ELF-1 (cell line): ENCODE data around the gene ATP6V0C.
"Not testable (repeated sequence)": the region's sequence is repeated elsewhere in the genome, so short reads cannot be mapped to it uniquely, and the experiment has no call there.

Experiments
- DNase-seq: peaks from one replicate; pipeline ENCODE4 v3.0.0-alpha.2; 2016; ENCODE audit warnings: low read depth, low spot score

The ATP6V0C gene

DNA sequence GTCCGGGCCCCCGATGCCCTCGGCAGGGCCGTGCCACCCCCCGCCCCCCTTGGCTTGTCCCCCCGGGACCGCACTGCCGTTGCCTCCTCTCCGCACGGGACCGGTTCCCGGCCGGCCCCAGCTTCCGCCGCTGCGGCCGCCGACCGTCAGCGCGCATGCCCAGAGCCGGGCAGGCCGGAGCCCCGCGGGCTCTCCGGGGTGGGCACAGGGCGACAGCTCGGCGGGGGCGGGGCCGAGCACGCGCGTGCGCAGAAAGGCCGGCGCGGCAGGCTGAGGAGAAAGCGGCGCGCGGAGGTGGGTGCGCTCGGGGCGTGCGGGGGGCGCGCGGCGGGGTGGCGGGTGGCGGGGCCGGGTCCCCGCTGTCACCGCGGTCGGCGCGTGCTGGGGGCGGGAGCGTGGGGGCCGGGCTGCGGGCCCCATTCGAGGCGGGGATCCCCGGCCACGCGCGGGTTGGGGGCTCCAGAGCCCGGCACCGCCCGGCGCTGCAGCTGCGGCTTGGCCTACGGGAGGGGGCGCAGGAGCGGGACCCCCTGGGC lies 38.8 kb upstream of the ATP6V0C start, which contains the start of gene TBC1D24:
TBC1D24 (plus strand) TSS at position 251 of the 536 bp plus-strand sequence. CDS start 21,022 bp downstream, outside the sequence.
- DNase-seq, result peak; percentile 83

DNA sequence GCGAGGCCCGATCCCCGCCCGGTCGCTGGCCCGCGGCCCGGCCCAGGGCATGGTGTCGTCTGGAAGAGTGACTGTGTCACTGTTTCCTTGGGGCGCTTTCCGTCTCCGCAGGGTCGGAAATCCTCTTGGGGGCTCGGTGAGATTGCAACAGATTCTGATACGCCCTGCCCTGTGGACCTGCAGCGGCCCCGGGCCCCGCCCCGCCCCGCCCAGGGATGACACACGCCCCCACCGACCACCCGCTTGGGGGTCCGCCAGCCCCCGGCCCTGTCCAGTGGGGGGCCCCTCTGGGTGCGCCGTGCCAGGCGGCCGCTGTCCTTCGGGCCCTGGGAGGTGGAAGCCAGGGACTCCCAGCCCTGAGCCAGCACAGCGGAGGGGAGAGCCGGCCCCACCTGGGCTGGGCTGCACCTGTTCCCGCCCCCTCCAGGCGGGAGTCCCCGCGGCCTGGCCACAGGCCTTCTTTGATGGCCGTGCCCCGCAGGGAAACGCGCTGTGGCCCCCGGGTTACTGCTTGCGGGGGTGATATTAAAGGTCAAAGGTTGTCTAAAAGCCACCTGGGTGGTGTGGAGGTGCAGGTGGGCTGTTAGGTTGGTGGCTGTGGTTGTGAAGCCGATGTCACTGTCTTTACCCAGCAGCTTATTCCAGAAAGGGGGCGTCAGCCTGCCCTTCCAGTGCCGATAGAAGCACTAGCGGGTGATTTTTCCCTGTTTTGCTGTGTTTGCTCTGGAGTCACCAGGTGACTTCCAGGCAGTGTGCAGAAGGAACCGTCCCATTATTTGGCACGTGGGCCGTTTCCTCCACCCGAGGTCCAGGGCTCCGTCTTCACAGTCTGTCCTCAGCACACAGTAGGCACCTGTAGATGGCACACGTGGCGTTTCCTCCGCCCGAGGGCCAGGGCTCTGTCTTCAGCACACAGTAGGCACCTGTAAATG lies 38.1 kb upstream of the ATP6V0C start:
- DNase-seq, result peak; percentile 27

DNA sequence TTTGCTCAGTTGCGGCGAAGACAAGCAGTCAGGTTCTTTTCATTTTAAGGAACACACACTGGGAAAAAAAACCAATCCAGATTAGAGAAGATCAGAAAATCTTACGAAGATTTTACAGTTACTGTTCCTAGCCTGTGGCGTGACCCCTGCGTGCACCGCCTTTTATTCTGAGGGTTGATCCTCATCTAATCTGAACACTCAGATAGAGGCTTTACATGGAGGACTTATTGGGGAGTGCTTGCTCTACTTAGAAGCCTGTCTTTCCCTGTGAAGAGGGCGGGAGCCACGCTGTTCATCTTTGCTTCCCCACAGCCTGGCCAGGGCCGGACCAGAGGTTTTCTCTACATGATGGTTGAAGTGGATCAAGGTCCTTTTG lies 37.4 kb upstream of the ATP6V0C start:
- no peak for DNase-seq

DNA sequence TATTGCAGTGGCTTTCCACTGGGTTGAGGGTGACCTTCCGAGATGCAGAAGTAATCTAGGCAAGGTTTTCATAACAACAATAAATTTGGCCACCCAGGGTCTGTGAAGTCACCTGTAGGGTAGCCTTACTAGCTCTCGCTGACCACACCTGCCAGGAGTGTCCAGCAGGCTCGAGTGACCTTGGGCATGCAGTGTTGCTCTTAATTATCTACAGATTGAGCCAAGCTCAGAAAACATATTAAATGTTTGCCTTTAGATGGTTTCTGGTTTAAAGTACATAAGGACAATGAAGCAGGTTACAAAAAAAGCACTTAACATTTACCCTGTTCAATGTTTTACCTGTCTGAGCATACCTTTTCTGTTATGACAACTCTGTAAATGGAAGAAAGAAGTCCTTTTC lies 37.0 kb upstream of the ATP6V0C start:
- no peak for DNase-seq

DNA sequence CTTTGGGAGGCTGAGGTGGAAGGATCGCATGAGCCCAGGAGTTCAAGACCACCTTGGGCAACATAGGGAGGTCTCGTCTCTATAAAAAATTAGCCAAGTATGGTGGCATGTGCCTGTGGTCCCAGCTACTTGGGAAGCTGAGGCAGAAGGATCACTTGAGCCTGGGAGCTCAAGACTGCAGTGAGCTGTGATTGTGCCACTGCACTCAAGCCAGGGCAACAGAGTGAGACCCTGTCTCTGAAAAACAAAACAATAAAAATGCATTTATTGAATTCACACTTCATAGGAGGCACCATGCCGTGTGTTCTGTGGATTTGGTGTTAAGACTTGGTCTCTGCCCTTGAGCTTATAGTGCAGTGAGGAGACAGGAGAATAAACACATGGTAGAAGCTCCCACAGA lies 36.4 kb upstream of the ATP6V0C start:
- DNase-seq, result no peak

DNA sequence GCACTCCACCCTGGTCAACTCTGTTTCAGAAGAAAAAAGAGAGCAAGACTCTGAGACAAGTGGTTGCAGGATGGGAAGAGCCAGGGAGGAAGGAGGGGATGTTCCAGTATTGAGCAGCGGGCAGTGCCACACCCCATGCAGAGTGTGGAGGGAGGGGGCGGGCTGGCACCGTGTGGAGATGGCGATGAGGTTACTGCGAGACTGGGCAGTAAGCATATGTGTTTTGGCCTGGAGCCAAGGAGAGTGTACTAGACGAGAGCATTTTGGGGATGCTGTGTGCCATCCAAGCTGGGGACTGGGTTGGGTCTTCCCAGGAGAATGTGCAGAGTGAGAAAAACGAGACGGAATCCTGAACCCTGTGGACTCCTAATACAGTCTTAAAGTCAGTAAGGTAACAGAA lies 35.5 kb upstream of the ATP6V0C start:
- DNase-seq, result no peak

DNA sequence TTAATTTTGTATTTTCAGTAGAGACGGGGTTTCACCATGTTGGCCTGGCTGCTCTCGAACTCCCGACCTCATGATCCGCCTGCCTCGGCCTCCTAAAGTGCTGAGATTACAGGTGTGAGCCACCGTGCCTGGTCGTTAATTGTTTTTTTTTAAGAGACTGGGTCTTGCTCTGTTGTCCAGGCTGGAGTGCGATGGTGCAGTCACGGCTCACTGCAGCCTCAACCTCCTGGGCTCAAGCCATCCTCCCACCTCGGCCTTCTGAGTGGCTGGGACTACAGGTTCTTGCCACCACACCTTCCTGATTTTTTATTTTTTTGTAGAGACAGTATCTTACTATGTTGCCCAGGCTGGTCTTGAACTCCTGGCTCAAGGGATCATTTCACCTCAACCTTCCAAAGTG lies 33.8 kb upstream of the ATP6V0C start:
- DNase-seq, result not testable (repeated sequence)

DNA sequence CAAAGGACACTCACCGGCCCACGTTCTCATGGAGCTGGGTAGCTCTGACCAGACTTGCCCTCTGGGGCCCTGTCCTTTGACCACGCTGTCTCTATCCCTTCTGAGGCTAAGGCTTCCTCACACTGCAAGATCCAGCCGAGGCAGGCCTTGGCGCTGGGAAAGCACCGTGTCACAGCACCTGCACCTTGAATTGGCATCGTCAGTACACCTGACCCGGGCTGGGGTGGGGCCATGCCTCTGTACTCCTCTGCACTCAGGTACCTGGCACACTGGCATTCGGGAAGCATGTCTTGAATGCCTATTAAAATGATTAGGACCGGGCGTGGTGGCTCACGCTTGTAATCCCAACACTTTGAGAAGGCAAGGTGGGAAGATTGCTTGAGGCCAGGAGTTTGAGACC lies 32.8 kb upstream of the ATP6V0C start:
- no peak for DNase-seq

DNA sequence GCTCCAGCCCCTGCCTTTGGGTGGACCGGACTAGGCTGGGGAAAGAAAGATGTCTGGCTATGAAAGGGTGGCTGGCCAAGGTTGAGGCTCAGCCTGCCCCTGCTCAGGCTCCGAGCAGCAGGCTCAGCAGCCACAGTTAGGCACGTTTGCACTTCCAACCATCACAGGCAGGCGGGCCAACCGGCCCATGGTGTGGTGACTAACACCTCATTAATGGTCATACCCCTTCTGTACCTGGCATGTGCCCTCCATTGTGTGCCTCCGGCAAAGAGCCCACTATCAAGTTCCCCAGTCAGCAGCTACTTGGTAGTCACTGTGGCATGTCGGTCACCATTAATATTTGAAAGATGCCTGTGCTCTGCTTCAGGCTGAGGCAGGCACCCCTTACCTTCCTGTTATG lies 32.1 kb upstream of the ATP6V0C start:
- DNase-seq, result no peak

DNA sequence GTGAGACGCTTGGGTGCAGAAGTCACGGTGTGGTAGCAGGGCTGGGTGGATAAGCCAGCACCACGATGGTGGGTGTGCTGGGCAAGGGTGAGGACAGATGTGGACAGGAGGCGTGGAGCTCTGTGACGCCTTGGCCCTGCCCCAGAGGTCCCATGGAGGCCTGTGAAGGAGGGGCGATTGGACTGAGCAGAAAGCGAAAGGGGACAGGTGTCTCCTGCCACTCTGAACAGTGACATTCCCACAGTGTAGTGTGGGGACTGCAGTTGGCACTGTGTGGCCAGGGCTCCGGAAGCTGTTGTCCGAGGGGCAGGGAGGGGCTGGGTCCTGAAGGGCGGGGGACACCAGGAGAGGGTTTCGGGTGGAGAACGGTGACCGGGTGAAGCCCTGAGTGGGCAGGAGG lies 31.5 kb upstream of the ATP6V0C start:
- DNase-seq, result no peak

DNA sequence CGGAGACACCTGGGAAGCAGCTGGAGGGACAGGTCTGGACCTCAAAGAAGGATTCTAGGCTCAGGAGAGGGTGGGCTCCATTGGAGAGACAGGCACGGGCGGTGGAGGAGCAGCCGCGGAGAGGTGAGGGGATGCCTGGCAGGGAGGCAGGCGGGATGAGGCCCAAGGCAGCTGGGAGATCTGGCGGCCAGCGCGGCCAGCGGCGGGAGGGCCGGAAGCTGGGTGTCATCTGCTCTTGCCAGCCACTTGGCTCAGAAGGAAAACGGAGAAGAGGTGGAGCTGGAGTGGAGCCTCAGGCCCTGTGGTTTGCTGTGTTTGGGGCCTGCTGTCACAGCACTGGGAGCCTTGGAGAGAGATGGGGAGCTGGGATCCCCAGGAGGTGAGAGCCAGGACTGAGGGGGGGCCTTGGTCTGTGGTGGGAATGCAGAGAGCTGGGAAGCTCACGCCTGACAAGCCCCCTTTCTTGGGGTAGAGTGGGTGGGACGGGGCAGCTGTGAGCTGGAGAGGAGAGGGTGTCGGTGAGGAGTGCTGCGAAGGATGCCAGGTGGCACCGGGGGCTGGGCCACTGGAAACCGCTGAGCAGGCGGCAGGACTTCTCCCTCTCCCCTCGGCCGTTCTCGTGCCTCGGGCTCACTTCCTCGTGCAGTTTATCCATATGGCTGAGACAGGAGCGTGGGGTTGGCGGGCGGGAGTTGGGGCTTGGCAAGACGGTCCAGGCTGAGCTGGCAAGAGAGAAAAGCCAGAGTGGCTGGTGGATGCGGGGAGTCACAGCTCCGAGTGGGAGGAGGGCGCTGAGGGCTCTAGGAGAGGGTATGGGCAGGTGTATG lies 30.8 kb upstream of the ATP6V0C start:
- DNase-seq, result no peak

DNA sequence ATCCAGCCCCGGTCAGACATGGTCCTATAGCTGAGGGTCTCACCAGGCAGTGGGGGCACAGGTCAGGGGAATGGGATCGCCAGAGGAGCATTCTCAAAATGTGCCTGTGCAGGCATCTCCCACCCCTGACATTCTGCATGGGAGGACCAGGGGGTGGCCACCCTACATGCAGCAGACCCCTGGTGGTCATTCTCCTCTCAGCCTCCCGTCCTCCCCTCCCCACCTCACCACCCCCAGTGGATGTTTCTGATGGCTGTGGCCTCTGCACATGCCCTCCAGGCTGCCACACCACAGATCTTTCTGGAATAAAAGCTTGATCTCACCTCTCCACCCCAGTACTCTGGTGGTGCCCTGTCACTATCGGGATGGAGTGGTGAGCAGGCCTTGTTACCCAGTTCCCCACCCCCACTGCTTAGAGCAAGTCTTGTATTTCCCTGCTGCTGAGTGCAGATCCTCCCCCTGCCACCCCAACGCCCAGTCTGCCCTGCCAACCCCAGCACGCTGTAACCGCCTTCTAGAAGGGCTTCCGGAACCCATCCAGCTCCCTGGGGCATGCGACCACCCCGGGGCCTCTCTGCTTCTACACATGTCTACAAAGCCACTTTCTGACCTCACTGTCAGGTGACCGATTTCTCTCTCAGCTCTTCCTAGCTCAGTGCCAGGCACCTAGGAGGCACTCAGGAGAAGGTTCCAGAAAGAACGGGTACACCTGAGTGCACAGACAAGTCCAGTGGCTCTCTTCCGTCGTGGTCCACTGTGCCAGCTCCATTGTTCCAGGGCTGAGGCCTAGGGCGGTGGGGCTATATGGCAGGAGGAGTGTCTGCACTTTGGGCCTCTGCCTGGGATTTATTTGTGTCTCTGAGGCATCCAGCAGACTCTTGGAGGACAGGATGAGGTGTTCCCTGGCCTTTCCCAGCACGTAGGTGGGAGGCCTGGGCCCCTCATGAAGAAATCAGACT lies 29.5 kb upstream of the ATP6V0C start:
- DNase-seq, result no peak

DNA sequence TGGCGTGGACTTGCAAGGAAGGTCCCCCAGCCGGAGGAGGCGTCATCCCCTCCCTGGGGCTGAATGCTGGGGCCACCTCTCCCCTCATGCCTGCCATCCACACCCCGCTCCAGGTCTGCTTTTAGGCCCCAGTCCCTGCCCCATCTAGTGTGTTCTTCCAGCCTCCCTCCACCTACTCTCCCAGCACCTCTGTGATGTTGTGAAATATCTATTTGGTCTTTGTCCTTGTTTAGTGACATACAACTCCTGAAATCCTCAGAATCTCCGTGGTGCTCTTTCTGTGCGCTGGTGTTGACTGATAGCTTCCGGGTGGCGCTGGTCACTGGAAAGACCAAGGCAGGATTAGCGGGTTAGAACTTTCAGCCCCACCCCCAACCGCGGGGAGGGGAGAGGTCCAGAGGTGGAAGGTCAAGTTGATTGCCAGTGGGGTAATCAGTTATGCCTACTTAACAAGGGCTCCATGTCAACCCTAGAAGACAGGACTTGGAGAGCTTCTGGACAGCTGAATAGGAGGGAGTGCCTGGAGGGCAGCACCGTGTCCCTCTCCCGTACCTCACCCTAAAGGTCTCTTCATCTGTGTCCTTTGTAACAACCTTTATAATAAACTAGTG lies 28.7 kb upstream of the ATP6V0C start:
- no peak for DNase-seq

DNA sequence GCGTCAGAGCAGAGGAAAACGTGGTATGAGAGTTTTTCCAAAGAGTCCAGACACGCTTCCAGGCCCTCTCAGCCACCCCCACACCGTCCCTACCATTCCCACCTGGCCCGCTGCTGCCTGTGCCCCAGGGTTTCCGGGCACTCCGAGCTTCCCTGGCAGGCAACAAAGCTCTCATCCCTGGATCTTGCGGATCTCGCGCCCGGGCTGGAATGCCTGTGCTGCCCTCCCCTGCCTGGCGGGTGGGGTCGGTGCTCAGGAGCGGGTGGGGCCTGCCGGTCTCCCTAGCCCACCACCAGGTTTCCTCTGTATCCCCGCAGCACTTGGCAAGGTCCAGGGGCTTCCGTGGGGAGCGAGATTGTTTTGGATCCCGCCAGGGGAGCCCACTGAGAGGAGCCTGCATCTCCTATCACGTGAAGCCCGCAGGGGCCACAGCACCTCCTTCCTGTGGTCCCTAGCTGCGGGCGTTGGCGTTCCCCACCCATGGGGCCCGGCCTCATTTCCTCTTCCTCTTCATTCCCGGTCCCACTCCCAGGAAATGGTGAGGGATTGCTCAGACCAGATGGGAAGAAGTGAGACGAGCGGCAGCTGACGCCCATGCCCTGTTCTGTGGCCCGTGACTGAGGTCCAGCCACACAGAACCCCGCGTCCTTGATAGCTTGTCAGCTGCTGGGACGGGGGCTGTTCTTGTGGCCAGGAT lies 27.8 kb upstream of the ATP6V0C start:
- no peak for DNase-seq

DNA sequence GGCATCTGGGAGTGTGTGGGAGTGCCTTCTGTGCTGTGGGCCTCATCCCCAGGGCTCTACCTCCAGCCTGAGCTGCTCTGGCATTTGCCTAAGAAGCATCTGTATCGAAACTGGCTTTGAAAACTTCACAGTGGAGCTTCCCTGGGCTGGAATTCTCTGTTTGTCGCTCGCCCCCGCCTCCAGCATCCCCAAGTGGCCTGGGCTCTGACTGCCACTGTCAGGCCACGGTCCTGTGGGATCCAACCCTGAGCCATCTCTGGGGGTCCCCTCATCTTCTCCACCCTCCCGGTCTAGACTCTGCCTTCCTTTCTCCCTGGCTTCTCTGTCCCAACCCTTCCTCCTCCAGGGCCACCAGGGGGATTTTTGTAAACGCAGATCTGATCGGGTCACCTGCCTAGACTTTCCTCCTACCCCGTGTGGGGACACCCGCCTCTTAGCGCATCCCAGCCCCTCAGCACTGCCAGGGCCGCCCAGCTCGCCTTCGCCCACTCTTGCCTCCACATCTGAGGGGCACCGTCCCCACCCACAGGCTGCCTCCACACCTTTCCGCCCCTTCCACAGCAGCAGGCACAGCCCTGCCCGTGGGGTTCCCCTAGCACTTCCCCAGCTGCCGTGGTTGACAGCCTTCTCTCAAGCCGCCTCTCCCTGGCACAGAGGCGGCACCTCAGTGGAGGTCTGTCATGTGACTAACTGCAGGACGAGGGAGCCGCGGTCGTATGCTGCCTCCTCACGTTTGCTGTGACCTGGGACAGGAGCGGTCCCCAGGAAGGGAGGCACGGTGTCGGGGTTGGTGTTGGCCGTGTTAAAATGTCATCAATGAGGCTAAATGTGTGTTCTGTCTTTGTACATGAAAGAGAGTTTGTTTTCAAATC lies 26.9 kb upstream of the ATP6V0C start:
- DNase-seq, result peak; percentile 26

DNA sequence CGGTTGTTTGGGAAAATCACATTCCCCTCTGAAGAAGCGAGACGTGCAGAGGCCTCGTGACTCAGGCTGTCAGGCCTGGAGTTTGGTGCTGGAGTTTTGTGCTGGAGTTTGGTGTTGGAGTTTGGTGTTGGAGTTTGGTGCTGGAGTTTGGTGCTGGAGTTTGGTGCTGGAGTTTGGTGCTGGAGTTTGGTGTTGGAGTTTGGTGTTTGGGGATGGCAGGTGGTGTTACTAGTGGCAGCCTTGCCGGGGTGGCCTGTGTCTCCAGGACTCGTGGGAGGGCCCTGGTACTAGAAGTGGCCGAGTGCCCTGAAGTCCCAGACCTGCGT lies 26.3 kb upstream of the ATP6V0C start:
- no peak for DNase-seq

DNA sequence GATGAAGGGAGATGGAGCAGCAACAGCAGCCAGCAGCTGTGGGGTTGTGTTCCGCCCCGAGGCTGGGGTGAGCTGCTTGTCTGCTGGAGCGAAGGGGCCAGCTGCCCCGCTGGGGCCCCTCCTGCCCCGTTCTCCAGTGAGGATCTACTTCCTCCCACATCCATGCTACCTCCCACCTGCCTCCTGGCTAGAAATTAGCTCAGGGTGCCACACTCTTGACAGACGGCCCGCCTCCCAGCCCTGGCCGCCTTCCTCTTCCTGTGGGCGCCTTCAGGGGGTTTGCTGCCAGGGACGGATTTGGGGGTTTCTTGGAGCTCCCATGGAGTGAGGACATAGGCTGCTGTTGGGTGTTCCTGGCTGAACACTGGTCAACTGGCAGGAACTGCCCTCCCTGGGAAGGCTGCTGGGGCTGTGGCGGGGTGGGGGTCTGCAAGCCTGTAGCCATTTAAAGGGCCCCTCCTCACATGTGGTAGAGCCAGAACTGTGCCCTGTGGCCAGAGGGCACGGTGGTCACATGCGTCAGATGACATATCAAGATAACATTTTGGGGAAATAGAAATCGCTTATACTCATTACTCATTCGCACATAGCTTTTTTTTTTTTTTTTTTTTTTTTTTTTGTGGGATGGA lies 25.7 kb upstream of the ATP6V0C start:
- DNase-seq, result peak; percentile 24

DNA sequence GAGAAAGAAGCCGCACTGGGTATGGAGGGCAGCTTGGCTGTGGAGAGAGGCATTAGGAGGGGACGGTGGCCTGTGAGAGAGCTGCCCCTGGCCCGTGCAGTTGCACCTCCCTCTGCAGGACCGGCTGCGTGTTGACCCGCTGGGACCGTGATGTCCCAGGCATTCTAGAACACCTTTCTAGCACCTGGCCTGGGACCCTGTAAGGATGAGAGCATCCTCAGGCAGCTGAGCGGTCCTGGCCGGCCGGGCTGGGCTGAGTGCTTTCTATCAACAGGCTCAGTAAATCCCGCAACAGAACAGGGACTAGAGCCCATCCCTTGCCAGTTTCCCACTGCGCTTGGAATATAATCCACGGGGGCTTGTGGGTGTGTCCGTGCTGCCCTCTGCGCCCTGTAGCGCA lies 24.2 kb upstream of the ATP6V0C start:
- no peak for DNase-seq
